NCI-H128 (cell line): ENCODE measurements around the gene TCERG1L.

Experiments
- DNase-seq: peaks from one replicate; lab custom pipeline; 2025; ENCODE audit not compliant: unreplicated experiment; lab: John Stamatoyannopoulos, UW

Gene TCERG1L

GRCh38 chr10:131211965-131212619, 99.4 kb downstream of the TCERG1L start:
- DNase-seq = no peak

DNA sequence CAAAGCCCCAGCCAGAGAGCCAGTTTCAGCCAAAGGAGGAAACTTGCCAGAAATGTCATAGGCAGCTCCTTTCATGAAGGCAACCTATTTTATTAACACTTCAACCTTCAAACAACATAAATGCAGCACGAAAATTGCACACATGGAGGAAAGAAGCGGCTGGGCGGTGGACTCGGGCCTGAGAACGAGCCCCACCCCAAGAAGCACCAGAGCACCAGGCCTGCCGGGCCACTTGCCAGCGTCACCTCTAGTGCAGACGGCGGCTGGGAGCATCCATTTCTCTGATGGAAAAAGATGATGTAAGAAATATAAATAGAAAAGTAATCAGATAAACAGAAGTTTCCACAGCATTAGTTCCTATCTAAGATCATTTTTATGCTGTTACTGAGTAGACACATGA, 100.0 kb downstream of the TCERG1L start:
- DNase-seq = no peak

DNA sequence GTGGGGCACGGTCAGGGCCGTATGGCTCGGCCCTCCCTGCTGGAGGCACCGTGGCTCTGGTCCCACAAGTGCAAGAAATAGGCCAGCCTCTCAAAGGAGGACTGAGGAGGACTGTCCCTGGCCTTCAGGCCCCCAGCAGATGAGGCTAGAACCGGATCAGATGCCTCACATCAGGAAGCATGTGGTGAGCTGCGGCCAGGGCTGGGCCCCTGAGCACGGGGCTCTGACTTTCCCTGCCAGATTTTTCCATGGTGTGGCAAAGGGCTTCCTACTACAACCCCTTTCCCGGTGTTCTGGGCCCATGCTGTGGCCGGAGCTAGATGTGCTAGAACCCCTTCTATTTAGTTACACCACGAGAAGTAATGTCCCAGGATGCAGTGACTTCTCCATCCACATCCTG, 100.4 kb downstream of the TCERG1L start:
- no peak for DNase-seq

DNA sequence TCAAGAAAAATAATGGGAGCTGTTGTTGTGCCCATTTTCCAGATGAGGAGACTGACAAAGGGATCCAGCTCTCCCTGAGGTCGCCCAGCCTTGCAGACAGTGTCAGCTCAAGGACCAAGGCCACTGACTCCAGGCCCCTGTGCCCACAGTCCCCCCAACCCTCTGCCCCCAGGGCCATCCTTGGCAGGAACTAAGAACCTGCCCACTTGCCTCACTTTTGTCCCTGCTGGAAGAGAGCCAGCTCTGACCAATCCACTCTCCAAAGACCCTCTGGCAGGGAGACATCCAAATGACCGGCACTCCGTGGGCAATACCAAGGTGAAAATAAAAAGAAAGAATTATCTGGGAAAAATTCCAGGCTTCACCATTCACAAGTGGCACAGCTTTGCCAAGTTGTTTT, 101.3 kb downstream of the TCERG1L start:
- DNase-seq = no peak

DNA sequence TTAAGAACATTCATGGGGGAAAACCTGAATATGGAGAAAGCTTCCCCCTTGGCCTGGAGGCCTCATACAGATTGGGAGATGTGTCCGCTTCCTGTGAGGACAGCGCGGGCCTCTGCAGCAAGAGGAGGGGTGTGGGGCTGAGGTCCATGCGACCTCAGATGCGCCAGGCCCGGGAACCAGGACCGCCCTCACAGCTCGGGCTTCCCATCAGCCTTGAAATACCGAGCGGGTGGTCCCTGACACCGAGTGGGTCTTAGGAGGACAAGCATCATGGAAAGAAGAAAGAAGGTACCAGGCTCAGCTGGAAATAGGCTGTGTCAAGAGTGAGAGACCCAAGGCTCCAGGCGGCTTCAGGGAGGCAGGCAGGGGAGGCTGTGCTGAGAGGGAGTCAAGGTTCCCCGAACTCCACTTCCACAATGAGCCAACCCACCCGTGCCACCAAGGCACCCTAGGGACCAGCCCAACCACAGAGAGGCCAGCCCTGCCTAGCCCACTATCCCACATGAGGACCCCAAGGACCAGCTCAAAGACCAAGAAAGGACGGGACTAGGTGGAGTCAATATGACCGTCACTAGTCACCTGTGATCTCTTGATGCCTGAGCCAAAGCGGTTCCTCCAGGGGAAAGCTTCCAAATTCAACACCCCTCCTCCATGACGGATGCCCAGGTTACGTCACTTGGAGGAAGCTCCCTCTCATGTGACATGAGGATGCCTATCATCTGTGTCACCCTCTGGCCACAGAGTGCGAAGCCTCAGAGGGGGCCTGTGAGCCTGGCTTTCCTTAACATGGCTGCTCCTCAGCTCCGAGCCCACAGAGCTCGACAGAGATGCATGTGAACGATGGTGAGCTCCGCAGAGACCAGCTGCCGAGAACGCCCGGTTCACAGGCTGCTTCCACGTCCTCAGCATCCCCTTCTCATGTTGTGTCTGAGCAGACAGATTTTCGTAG, 103.7 kb downstream of the TCERG1L start:
- no peak for DNase-seq

GRCh38 chr10:131207176-131207575, 104.3 kb downstream of the TCERG1L start:
- DNase-seq = no peak

- no peak for DNase-seq
These were observed 105.2 kb downstream of the TCERG1L start for GRCh38 chr10:131206111-131206995.

DNA sequence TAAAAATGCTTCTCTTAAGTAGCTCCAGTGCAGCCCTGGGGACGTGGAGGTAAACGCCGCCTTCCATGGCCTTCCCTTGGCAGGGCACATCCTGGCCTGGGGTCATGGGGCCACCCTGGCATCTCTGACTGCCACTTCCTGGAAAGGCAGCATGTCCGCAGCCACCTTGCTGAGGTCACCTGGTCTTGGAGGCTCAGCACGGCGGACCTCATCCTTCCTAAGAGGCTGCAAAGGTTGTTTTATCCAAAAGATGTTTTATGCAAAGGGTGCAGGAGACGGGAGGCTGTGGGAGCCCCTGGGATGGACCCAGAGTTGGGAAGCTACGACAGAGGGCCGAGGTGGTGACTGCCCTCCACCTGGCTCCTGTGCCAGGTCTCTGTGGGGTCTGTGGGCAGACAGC, 106.0 kb downstream of the TCERG1L start:
- DNase-seq = no peak

- DNase-seq = no peak
These were observed 106.9 kb downstream of the TCERG1L start for GRCh38 chr10:131204406-131205152.

GRCh38 chr10:131203456-131204357, 107.8 kb downstream of the TCERG1L start:
- DNase-seq = no peak

GRCh38 chr10:131202990-131203389, 108.5 kb downstream of the TCERG1L start:
- no peak for DNase-seq

- DNase-seq = no peak
These were observed 109.6 kb downstream of the TCERG1L start for GRCh38 chr10:131201741-131202515.

DNA sequence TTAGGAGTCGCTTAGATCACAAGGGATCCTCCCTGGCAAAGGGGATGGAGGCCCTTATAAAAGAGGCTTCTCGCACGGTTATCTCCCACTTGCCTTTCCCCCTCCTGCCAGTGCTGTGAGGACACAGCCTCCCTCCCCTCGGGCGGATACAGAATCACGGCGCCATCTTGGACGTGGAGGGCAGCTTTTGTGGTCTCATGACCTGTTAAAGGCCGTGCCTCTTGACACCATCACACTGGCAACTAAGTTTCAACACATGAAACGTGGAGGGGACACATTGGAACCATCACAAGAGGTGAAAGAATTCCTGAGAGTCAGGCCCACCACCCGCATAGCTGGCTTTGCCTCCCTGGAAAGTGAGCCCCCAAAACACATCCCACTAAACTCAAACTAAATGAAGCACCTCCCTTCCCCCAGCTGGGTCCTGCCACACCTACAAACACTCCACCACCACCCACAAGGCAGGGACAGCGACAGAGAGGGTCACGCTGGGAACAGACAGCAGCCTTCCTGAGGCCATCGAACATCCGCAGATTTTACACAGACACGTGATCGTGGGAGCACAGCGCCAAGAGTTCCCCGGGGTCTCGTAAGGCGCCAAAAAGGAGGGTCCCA, 110.6 kb downstream of the TCERG1L start:
- DNase-seq = no peak

GRCh38 chr10:131199646-131200045, 111.9 kb downstream of the TCERG1L start:
- no peak for DNase-seq

DNA sequence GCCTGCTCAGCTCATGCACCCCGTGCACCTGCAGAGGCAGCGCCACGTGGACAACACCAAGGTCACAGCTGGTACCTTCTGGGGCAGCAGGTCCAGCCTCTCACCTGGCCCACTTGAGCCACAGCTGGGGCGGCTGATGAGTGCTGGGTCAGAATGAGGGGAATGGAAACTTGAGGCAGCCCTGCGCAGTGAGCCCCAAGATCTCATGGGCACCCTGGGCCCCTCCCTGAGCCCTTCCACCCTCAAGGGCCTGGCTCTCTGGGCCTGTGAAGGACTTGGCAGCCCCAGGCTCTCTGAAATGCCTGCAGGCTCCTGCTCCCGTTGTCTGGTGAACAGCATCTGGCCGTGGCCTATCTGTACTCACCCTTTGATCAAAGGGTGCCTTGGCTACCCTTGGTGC, 112.7 kb downstream of the TCERG1L start:
- no peak for DNase-seq

DNA sequence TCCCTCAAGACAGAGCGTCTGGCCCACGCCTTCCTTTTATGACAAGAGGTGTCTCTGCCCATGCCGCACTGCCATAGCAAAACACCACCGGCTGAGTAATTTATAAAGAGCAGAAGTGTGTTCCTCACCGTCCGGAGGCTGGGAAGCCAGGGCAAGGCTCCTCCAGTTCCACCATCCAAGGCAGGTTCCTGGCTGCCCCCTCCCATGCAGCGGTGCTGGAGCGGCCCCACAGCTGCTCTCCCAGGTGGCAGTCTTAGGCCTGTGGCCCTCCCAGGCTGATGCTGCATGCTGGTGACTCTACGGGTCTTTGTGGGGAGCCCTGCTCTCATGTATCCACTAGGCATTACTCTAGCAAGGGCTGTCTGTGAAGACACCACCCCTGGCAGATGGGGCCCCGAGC, 113.1 kb downstream of the TCERG1L start:
- DNase-seq = no peak

- no peak for DNase-seq
These were observed 115.2 kb downstream of the TCERG1L start for GRCh38 chr10:131196176-131196885.
